ENCODE results near the gene JARID2.

Gene JARID2

DNA sequence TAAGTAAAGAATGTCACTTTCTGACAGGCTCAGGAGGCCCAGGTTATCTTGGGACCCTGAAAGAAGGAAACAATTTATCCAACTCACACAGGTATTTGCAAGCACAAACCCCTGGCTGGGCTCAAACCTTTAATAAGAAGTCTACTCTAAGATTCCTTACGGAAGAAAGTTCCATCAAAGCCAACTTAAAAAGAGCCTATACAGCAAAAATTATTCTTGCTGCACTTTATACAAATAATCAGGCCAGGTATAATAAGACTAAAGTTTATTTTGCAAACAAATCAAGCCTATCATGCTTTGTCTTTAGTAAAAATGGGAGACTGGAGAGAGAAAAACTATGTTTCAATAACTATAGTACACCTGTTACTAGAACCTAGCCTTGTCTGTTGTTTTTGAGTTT is 314.8 kb downstream of the JARID2 start:
- FAIRE-seq: no peak
- DNase-seq (ENCODE audit: low spot score): no peak

DNA sequence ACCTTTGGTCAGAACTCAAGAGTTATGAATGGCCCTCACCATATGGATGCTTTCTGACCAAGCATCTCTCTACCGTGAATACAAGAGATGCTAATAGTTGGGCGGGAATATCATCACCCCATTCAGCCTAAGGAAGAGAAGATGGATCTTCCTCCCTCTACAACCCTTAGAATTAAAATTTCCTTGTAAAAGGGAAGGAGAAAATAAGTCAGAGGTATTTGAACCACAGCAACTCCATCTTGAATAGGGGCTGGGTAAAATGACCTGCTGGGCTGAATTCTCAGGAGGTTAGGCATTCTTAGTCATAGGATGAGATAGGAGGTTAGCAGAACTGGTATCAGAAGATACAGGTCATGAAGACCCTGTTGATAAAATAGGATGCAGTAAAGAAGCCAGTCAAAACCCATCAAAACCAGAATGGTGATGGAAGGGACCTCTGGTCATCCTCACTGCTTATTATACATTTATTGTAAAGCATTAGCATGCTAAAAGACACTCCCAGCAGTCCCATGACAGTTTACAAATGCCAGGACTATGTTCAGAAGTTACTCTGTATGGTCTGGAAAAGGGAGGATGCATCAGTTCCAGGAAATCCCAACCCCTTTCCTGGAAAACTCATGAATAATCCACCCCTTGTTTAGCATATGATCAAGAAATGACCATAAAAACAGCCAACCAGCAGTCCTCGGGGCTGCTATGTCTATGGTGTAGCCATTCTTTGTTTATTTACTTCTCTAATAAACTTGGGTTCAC is 315.8 kb downstream of the JARID2 start:
- DNase-seq (ENCODE audit: low spot score): no peak
- no peak for FAIRE-seq

DNA sequence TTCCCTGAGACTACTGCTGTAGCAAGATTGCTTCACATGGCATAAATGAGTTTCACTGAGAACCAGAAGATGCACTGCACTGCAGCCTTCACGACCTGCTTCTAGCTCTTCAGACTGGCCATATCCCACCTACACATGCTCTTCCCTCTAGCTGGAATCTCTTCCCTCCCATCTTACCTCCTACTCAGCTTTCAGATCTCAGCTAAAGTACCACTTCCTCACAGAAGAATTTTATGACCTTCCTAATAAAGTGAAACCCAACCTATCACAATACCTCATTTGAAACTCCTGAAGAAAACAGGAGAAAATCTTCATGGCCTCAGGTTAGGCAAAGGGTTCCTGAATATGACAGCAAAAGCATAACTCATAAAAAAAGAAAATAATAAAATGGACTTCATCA is 317.1 kb downstream of the JARID2 start:
- FAIRE-seq: no peak

DNA sequence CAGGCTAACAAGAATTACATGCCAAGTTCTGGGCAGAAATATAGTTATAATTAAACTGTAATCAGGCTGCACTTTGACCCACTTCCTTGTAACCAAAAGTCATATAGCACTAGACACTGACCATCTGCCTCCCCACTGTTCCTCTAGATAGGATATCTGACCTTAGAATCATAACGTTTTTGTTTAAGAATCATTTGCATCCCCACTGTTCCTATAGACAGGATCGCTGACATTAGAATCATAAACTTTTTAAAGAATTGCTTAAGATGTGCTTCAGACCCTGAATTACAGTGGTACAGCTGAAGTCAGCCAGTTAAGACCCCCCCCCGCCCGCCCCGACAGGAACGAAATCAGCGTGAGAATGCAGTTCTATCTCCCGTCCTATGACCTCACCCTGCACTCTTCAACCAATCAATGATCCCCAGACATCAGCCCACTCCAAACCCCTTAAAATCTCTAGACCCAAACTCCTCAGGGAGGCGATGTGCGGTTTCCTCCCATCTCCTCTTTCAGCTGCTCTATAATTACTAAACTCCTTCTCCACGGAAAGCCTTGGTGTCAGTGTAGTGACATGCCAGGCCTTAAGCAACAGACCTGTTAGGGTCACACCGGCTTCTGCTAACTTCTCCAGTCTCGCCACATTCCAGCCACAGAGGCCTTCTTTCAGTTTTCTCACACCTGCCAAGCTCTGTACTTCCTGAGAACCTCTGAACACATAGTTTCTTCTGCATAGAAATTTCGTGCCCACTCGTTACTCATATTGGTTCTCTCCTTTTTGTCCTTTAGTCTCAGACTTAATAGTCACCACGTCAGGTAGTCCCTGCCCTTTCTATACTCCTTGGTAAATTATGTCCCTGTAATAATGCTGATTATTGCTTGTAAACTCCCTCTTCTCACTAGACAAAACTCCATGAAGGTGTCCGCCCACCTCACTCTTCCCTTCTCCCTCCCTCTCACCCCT is 323.4 kb downstream of the JARID2 start:
- DNase-seq (ENCODE audit: low spot score) (no peak), FAIRE-seq (no peak)

More for the DNA sequence above, 317.1 kb downstream of the JARID2 start:
- DNase-seq (ENCODE audit: low spot score): no peak

GRCh38 chr6:15570171-15570570 is 324.3 kb downstream of the JARID2 start:
- DNase-seq (ENCODE audit: low spot score): no peak
- no peak for FAIRE-seq

Measured in urothelium cell line (cell line).